Measurements from ENCODE around the gene ABCA5. TPM values are rescaled to one million over a fixed set of nuclear protein-coding genes. Genes with fewer than 3 reads are reported as not detected.

ABCA5 gene
- total RNA-seq, 6 experiments from 2014 or later: 34.5 to 58.2 (median 46.7) TPM

DNA sequence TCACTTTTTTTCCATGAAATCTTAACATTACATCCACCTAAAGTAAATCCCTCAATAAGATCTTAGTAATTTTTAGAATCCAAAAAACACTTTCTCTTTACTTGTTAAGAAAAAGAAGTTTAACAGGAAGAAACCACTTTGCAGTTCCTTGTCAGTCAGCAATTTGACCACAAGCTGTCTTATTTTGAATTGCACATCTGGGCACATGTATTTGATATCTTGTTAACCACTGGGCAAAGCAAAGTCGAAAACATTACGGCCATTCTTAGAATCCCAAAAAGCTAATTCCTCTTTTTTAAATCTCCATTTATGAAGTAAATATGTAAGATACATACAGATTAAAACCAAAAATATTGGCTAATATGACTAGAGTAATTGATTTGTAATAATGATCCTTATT, 99.4 kb downstream of the ABCA5 start:
- H3K9me3 ChIP-seq: no peaks in the 10 kb centered on the region
- intact Hi-C loops (cut with DNase I): no loop called here
- peak overlapping the region in 2 of 3 donors; percentile 6 to 12 for H3K4me3 ChIP-seq
- H3K4me1 ChIP-seq: peaks cover 0 to 21% (median 0%) of the 10 kb centered on the region in 4 donors
- DNase-seq (no peak), ATAC-seq (peak in 2 of 4 donors; percentile 15 to 18)
- peak overlapping the region; percentile 9 to 53 (median 27) for H3K27ac ChIP-seq
- no peaks in the 10 kb centered on the region for H3K36me3 ChIP-seq
- 23% methylated on average over 2 of the region's 2 CpGs for WGBS (ENCODE audit: insufficient coverage, low coverage, low lambda C conversion rate, missing lambda C conversion rate)
- no peak for TF ChIP-seq POLR2A (IDR thresholded peaks at IDR 0.05)
- TF ChIP-seq, protein P1, sequence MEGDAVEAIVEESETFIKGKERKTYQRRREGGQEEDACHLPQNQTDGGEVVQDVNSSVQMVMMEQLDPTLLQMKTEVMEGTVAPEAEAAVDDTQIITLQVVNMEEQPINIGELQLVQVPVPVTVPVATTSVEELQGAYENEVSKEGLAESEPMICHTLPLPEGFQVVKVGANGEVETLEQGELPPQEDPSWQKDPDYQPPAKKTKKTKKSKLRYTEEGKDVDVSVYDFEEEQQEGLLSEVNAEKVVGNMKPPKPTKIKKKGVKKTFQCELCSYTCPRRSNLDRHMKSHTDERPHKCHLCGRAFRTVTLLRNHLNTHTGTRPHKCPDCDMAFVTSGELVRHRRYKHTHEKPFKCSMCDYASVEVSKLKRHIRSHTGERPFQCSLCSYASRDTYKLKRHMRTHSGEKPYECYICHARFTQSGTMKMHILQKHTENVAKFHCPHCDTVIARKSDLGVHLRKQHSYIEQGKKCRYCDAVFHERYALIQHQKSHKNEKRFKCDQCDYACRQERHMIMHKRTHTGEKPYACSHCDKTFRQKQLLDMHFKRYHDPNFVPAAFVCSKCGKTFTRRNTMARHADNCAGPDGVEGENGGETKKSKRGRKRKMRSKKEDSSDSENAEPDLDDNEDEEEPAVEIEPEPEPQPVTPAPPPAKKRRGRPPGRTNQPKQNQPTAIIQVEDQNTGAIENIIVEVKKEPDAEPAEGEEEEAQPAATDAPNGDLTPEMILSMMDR (IDR thresholded peaks at IDR 0.05): no peak
- H3K27me3 ChIP-seq: no peaks in the 10 kb centered on the region

DNA sequence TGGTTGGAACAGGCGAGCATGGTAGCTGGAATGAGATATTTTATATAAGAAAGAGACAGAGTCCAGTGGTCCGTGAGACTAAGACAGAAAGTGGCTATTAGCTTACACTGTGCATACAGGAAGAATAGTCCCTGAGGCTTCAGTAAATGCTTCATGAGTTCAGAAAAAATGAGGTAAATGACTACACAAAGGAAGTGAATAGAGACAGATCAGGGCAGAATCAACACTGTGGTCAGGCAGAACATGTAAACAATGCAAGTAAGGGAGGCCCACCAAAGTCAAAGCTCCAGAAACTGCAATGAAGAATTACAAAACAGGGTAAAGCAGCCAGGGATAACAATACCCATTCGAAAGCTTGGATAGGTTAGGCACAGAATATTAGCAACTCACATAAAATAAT, 103.1 kb downstream of the ABCA5 start:
- H3K9me3 ChIP-seq: no peaks in the 10 kb centered on the region
- H3K36me3 ChIP-seq: no peaks in the 10 kb centered on the region
- intact Hi-C loops (cut with DNase I): no loop called here
- no peak for ATAC-seq
- H3K4me3 ChIP-seq: no peak overlapping the region
- H3K4me1 ChIP-seq: peaks cover 0 to 20% (median 0%) of the 10 kb centered on the region in 4 donors
- no peaks in the 10 kb centered on the region for H3K27me3 ChIP-seq
- WGBS (ENCODE audit: insufficient coverage, low coverage, low lambda C conversion rate, missing lambda C conversion rate): 84% methylated on average over 3 of the region's 3 CpGs
- no peak for DNase-seq
- no peak for TF ChIP-seq POLR2A (IDR thresholded peaks at IDR 0.05)
- no peak overlapping the region for H3K27ac ChIP-seq

DNA sequence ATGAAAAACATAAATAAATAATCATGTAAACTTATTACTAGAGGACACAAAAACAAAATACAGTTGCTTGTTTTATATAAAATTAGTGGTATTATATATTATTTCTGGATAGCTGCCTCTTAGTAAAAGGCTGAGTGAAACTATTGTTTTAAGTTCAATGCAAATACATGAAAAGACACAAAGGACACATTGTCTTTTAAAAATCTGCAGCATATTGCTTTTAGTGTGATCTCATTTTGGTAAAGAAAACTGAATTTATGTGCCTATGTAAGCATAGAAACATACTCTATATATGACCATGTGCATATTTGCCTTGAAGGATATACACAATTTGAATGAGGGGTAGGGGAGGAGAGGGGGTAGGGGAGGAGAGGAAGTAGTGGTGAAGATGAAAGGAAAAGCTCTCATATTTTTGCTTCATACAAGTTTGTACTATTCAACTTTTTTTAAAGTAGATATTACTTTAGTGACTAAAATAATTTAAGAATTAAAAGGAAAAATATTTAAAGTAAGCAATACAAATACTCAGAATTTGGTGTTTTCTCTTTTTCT, 104.2 kb downstream of the ABCA5 start:
- no peak overlapping the region for H3K4me3 ChIP-seq
- DNase-seq: no peak
- TF ChIP-seq, protein P1 (IDR thresholded peaks at IDR 0.05): no peak
- TF ChIP-seq POLR2A (IDR thresholded peaks at IDR 0.05): no peak
- no peak overlapping the region for H3K27ac ChIP-seq
- intact Hi-C loops (cut with DNase I): no loop called here
- no peak for ATAC-seq
- H3K9me3 ChIP-seq: no peaks in the 10 kb centered on the region
- H3K4me1 ChIP-seq: peaks cover 0 to 12% (median 0%) of the 10 kb centered on the region in 4 donors
- H3K36me3 ChIP-seq: no peaks in the 10 kb centered on the region
- H3K27me3 ChIP-seq: no peaks in the 10 kb centered on the region

DNA sequence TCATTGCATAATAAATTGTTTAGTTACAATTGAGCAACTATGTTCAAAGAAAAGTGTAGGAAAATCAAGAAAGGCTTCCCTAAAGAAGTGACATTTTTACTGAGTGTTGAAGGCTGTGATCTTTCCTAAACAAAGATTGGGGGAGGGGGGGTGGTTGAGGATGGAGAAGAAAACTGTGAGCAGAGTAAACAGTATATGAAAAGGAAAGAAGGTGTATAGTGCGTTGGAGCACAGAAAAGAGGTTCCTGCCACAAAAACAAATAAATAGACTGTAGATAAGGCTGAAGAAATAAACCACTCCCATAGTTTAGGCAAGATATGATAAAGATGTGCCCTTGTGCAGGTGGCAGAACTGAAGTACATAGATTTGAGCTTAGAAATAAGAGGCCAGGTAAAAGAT, 106.8 kb downstream of the ABCA5 start:
- H3K9me3 ChIP-seq: no peaks in the 10 kb centered on the region
- no peak for TF ChIP-seq POLR2A (IDR thresholded peaks at IDR 0.05)
- TF ChIP-seq, protein P1 (IDR thresholded peaks at IDR 0.05): no peak
- ATAC-seq: no peak
- no peak for DNase-seq
- no peak overlapping the region for H3K27ac ChIP-seq
- no peaks in the 10 kb centered on the region for H3K36me3 ChIP-seq
- WGBS (ENCODE audit: insufficient coverage, low coverage, low lambda C conversion rate, missing lambda C conversion rate): 13% methylated on average over 1 of the region's 1 CpG
- no peak overlapping the region for H3K4me3 ChIP-seq
- no peaks in the 10 kb centered on the region for H3K4me1 ChIP-seq
- intact Hi-C loops (cut with DNase I): no loop called here
- no peaks in the 10 kb centered on the region for H3K27me3 ChIP-seq

DNA sequence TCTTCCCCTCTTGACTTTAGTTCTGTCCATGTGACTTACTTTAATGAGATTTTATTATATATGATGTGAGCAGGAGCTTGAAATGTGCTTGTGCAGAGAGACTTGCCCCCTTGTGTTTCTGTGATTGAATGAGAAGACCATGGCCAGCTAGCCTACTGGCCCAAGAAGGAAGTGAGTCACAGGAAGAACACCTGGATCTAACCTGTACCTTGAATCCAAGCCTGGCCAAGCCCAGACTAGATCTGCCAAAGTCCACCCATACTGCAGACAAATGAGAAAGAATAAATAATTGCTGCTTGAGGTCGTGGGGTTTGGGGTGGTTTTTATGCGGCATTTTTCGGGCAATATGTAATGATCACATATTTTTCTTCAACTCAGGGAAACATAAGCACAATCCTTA, 107.9 kb downstream of the ABCA5 start:
- intact Hi-C loops (cut with DNase I): no loop called here
- TF ChIP-seq POLR2A (IDR thresholded peaks at IDR 0.05): no peak
- TF ChIP-seq, protein P1 (IDR thresholded peaks at IDR 0.05): no peak
- Histone ChIP-seq H3K4me3 (no peak overlapping the region), H3K9me3 (no peaks in the 10 kb centered on the region), H3K36me3 (no peaks in the 10 kb centered on the region), H3K27me3 (no peaks in the 10 kb centered on the region), H3K4me1 (no peaks in the 10 kb centered on the region), H3K27ac (no peak overlapping the region)
- ATAC-seq: no peak
- no peak for DNase-seq
- WGBS (ENCODE audit: insufficient coverage, low coverage, low lambda C conversion rate, missing lambda C conversion rate): 83% methylated on average over 3 of the region's 3 CpGs
